Natural killer cell (primary cell): Measurements from ENCODE around the gene NRXN3. TPM values are rescaled to one million over a fixed set of nuclear protein-coding genes. Genes with fewer than 3 reads are reported as not detected.

Experiments
- ATAC-seq, 3 donors: fragments of 150-1000 bp in 2 of 3; fragments of 200-7000 bp in 1 of 3; cut with Tn5 transposase; 1 replicate in 1 of 3; 2 replicates in 2 of 3; pipeline ENCODE4 v1.10.0; 2021; ENCODE audit warnings: mild to moderate bottlenecking in 2 of 3, moderate library complexity in 2 of 3
- DNase-seq, 2 donors: peaks; one replicate each; pipeline versions ENCODE4 v3.0.0 to v3.0.0-alpha.2; 2013 to 2021; ENCODE audit warnings: mixed read lengths in 1 of 2
- H3K27ac ChIP-seq: one replicate; pipeline ENCODE4 v1.5.1; 2013; ENCODE audit warnings: mild to moderate bottlenecking, low read length
- H3K27me3 ChIP-seq: one replicate; pipeline ENCODE4 v1.6.1; 2013; ENCODE audit warnings: low read length; ENCODE audit not compliant: control insufficient read depth, insufficient read depth
- H3K36me3 ChIP-seq: one replicate; pipeline ENCODE4 v1.6.1; 2013; ENCODE audit warnings: low read length; ENCODE audit not compliant: control insufficient read depth, insufficient read depth
- H3K4me1 ChIP-seq: one replicate; pipeline ENCODE4 v1.6.1; 2013; ENCODE audit warnings: low read length; ENCODE audit not compliant: control insufficient read depth, insufficient read depth
- H3K4me3 ChIP-seq: one replicate; pipeline ENCODE4 v1.5.1; 2013; ENCODE audit warnings: low read length
- H3K9me3 ChIP-seq: one replicate; pipeline ENCODE4 v1.6.1; 2013; ENCODE audit warnings: low read length; ENCODE audit not compliant: control insufficient read depth, insufficient read depth
- H3K27ac Mint-ChIP-seq, 2 donors: one replicate each; pipeline ENCODE4 v1.8.0; 2022; ENCODE audit warnings: mild to moderate bottlenecking in 2 of 2, mixed read lengths in 2 of 2, moderate library complexity in 1 of 2
- H3K27me3 Mint-ChIP-seq, 2 donors: one replicate each; pipeline ENCODE4 v1.8.0; 2022; ENCODE audit warnings: low read depth in 2 of 2, mixed read lengths in 2 of 2
- H3K36me3 Mint-ChIP-seq: one replicate; pipeline ENCODE4 v1.8.0; 2022; ENCODE audit warnings: mixed read lengths
- H3K4me1 Mint-ChIP-seq, 2 donors: one replicate each; pipeline ENCODE4 v1.8.0; 2022; ENCODE audit warnings: mixed read lengths in 2 of 2
- H3K4me3 Mint-ChIP-seq: one replicate; pipeline ENCODE4 v1.8.0; 2022; ENCODE audit warnings: mild to moderate bottlenecking, moderate library complexity, mixed read lengths
- H3K9me3 Mint-ChIP-seq, 2 donors: one replicate each; pipeline ENCODE4 v1.8.0; 2022; ENCODE audit warnings: mixed read lengths in 2 of 2
- CTCF ChIP-seq: fragments of 200-600 bp; IDR thresholded peaks from one replicate; pipeline ENCODE4 v1.8.0; 2022; ENCODE audit warnings: antibody characterized with exemption
- WGBS: methylation state at CpG from one replicate; pipeline ENCODE4 v1.1.7; 2013; ENCODE audit warnings: missing lambda C conversion rate; ENCODE audit not compliant: insufficient coverage; 5-methylcytosine and 5-hydroxymethylcytosine counted together
- intact Hi-C: fragments of 100-400 bp; cut with micrococcal nuclease; formaldehyde crosslinking; loops from one replicate; pipeline ENCODE4 v1.14.2; 2022
- total RNA-seq, 4 donors: library from RNA; stranded (reverse); fragments of 120-200 nt in 1 of 4; gene quantifications; one replicate each; pipeline versions ENCODE4 v1.2.3 to v1.2.4, GENCODE V29; 2013 to 2022

NRXN3 gene
- total RNA-seq, 3 donors from 2014 or later (not counting 1 experiment from before 2014, with no cell fraction given): not detected

DNA sequence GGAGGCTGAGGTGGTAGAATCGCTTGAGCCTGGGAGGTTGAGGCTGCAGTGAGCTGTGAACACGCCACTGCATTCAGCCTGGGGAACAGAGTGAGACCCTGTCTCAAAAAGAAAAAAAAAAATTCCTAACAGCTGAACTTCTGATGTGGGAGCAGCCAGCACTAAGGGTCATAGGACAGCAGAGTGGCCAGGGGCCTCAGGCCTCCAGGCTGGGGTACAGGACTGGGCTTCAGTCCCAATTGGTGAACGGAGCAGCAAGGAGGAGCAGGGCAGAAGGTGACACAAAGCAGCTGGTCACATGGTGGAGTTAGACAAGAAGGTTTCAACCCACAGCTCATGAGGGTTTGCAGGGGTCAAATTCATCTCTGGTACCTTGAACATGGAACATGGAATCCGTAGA lies 40.8 kb upstream of the NRXN3 start:
- TF ChIP-seq CTCF: no peak
- 68% methylated on average over 4 of the region's 4 CpGs for WGBS
- H3K36me3 ChIP-seq: no peaks in the 10 kb centered on the region
- H3K4me1 ChIP-seq: no peaks in the 10 kb centered on the region
- Mint-ChIP-seq H3K36me3 (no peaks in the 10 kb centered on the region), H3K4me1 (peaks cover 0 to 19% of the 10 kb centered on the region in 2 donors), H3K27me3 (peaks cover 2 to 6% of the 10 kb centered on the region in 2 donors), H3K27ac (no peak overlapping the region), H3K9me3 (peaks cover 0 to 3% of the 10 kb centered on the region in 2 donors), H3K4me3 (no peak overlapping the region)
- ATAC-seq: no peak
- intact Hi-C loops: no loop called here
- H3K27ac ChIP-seq: no peak overlapping the region
- H3K4me3 ChIP-seq: no peak overlapping the region
- no peaks in the 10 kb centered on the region for H3K27me3 ChIP-seq
- no peak for DNase-seq
- H3K9me3 ChIP-seq: no peaks in the 10 kb centered on the region

DNA sequence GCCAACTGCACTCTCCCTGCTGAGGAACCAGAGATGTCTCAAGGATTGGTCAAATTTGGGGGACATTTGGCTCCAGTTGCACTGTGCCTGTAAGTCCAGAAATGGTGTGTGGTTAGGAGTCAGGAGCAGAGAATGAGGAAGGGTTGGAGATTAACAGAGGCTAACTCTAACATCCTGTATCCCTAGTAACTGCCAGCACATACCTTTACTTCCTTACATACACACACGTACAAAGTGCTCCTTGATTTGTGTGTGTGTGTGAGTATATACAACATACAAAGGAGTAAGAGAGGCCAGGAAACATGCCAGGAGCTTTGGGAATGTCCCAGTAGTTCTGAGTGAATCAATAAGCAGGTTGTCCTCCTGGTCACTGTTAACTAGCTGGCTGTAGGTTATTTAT lies 39.8 kb upstream of the NRXN3 start:
- Histone ChIP-seq H3K36me3 (no peaks in the 10 kb centered on the region), H3K9me3 (no peaks in the 10 kb centered on the region), H3K27ac (no peak overlapping the region), H3K27me3 (no peaks in the 10 kb centered on the region), H3K4me1 (no peaks in the 10 kb centered on the region), H3K4me3 (no peak overlapping the region)
- Mint-ChIP-seq H3K4me3 (no peak overlapping the region), H3K9me3 (peaks cover 0 to 3% of the 10 kb centered on the region in 2 donors), H3K4me1 (peaks cover 1 to 28% of the 10 kb centered on the region in 2 donors), H3K27me3 (peaks cover 2 to 6% of the 10 kb centered on the region in 2 donors), H3K27ac (no peak overlapping the region), H3K36me3 (no peaks in the 10 kb centered on the region)
- no peak for DNase-seq
- ATAC-seq: no peak
- intact Hi-C loops: no loop called here
- TF ChIP-seq CTCF: no peak
- no CpG with 5 or more reads among the region's 1 CpG for WGBS

DNA sequence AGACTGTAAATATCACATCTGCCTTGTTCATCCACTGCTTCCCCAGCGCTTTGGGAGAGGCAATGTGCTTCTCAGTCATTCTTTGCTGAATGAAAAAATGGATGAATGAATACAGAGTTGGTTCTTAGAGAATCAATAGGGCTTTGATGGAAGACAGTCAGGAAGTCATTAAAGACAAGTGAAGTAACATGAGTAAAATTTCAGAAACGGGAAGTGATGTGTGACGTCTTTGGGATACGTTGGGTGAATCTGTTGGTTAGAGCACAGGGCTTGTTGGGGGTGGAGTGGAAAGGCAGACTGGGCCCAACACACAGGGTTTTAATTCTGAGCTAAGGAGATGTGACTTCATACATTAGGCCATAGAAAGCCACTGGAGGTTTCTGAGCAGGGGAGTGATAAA lies 39.0 kb upstream of the NRXN3 start:
- Histone ChIP-seq H3K4me1 (no peaks in the 10 kb centered on the region), H3K27me3 (no peaks in the 10 kb centered on the region), H3K36me3 (no peaks in the 10 kb centered on the region), H3K9me3 (no peaks in the 10 kb centered on the region), H3K27ac (no peak overlapping the region), H3K4me3 (no peak overlapping the region)
- H3K36me3 Mint-ChIP-seq: no peaks in the 10 kb centered on the region
- ATAC-seq: no peak
- no peak for DNase-seq
- 85% methylated on average over 4 of the region's 4 CpGs for WGBS
- peaks cover 2 to 6% of the 10 kb centered on the region in 2 donors for H3K27me3 Mint-ChIP-seq
- intact Hi-C loops: no loop called here
- H3K4me1 Mint-ChIP-seq: peaks cover 10 to 37% of the 10 kb centered on the region in 2 donors
- TF ChIP-seq CTCF: no peak
- H3K4me3 Mint-ChIP-seq: no peak overlapping the region
- peaks cover 0 to 3% of the 10 kb centered on the region in 2 donors for H3K9me3 Mint-ChIP-seq
- no peak overlapping the region for H3K27ac Mint-ChIP-seq

DNA sequence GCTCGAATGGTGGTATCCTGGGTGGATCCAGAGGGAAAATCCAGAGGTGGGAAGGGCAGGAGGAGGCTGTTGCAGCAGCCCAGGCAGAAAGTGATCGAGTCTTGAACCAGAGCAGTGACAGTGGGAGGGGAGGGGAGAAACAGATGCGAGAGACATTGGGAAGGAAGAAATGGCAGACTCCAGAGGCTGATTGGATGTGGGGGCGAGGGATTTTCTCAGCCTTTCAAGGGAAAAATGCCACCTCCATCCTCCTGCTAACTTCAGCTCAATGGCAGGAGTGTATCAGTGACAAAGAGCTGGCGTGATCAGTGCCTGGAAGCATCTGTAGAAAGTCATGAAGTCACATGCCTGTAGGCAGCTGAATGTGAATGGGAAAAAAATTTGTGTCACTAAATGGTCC lies 38.6 kb upstream of the NRXN3 start:
- no peak overlapping the region for H3K4me3 ChIP-seq
- Mint-ChIP-seq H3K27me3 (peaks cover 2 to 7% of the 10 kb centered on the region in 2 donors), H3K4me1 (peaks cover 14 to 41% of the 10 kb centered on the region in 2 donors), H3K4me3 (no peak overlapping the region), H3K36me3 (no peaks in the 10 kb centered on the region), H3K9me3 (peaks cover 0 to 3% of the 10 kb centered on the region in 2 donors), H3K27ac (no peak overlapping the region)
- no peak overlapping the region for H3K27ac ChIP-seq
- no peak for ATAC-seq
- 85% methylated on average over 5 of the region's 5 CpGs for WGBS
- intact Hi-C loops: no loop called here
- DNase-seq: no peak
- no peaks in the 10 kb centered on the region for H3K9me3 ChIP-seq
- no peaks in the 10 kb centered on the region for H3K4me1 ChIP-seq
- TF ChIP-seq CTCF: no peak
- no peaks in the 10 kb centered on the region for H3K27me3 ChIP-seq
- H3K36me3 ChIP-seq: no peaks in the 10 kb centered on the region
